ENCODE results near the gene CALML5. TPM values are rescaled to one million over a fixed set of nuclear protein-coding genes. Genes with fewer than 3 reads are reported as not detected.

Gene CALML5
- total RNA-seq, 1 donor from 2014 or later: not detected

DNA sequence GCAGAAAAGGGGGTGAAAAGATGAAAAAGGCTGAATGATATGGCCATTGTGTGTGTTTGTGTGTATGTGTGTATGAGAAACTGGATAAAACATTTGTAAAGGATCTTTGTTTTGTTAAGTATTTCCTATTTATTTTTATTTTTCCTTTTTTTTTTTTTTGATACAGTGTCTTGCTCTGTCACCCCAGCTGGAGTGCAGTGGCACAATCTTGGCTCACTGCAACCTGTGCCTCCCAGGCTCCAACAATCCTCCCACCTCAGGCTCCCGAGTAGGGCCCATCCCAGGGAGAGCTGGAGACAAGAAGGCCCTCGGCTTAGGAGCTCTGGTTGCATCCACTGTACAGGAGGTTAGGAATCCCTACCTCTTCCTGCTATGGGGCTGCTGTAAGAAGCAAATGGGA lies 6.9 kb upstream of the CALML5 start:
- Mint-ChIP-seq H3K9me3 (ENCODE audit: unreplicated experiment) (no peaks in the 10 kb centered on the region), H3K4me3 (ENCODE audit: unreplicated experiment) (no peak overlapping the region), H3K4me1 (ENCODE audit: unreplicated experiment) (peaks cover 20% of the 10 kb centered on the region), H3K27ac (ENCODE audit: unreplicated experiment) (no peak overlapping the region), H3K36me3 (ENCODE audit: low read depth, unreplicated experiment) (no peaks in the 10 kb centered on the region), H3K27me3 (ENCODE audit: unreplicated experiment) (peaks cover 8% of the 10 kb centered on the region)
- DNase-seq (ENCODE audit: low spot score): no peak
- TF ChIP-seq, protein P1, sequence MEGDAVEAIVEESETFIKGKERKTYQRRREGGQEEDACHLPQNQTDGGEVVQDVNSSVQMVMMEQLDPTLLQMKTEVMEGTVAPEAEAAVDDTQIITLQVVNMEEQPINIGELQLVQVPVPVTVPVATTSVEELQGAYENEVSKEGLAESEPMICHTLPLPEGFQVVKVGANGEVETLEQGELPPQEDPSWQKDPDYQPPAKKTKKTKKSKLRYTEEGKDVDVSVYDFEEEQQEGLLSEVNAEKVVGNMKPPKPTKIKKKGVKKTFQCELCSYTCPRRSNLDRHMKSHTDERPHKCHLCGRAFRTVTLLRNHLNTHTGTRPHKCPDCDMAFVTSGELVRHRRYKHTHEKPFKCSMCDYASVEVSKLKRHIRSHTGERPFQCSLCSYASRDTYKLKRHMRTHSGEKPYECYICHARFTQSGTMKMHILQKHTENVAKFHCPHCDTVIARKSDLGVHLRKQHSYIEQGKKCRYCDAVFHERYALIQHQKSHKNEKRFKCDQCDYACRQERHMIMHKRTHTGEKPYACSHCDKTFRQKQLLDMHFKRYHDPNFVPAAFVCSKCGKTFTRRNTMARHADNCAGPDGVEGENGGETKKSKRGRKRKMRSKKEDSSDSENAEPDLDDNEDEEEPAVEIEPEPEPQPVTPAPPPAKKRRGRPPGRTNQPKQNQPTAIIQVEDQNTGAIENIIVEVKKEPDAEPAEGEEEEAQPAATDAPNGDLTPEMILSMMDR (IDR thresholded peaks at IDR 0.05; ENCODE audit: unreplicated experiment): no peak

GRCh38 chr10:5504146-5505072 lies 5.0 kb upstream of the CALML5 start:
- Mint-ChIP-seq H3K4me3 (ENCODE audit: unreplicated experiment) (no peak overlapping the region), H3K4me1 (ENCODE audit: unreplicated experiment) (peaks cover 25% of the 10 kb centered on the region), H3K27ac (ENCODE audit: unreplicated experiment) (no peak overlapping the region), H3K27me3 (ENCODE audit: unreplicated experiment) (peaks cover 8% of the 10 kb centered on the region), H3K9me3 (ENCODE audit: unreplicated experiment) (no peaks in the 10 kb centered on the region), H3K36me3 (ENCODE audit: low read depth, unreplicated experiment) (no peaks in the 10 kb centered on the region)
- TF ChIP-seq, protein P1 (IDR thresholded peaks at IDR 0.05; ENCODE audit: unreplicated experiment): no peak
- no peak for DNase-seq (ENCODE audit: low spot score)

GRCh38 chr10:5503477-5503835 lies 4.1 kb upstream of the CALML5 start:
- no peaks in the 10 kb centered on the region for H3K36me3 Mint-ChIP-seq (ENCODE audit: low read depth, unreplicated experiment)
- no peak overlapping the region for H3K4me3 Mint-ChIP-seq (ENCODE audit: unreplicated experiment)
- DNase-seq (ENCODE audit: low spot score): no peak
- peaks cover 5% of the 10 kb centered on the region for H3K27me3 Mint-ChIP-seq (ENCODE audit: unreplicated experiment)
- no peaks in the 10 kb centered on the region for H3K9me3 Mint-ChIP-seq (ENCODE audit: unreplicated experiment)
- H3K4me1 Mint-ChIP-seq (ENCODE audit: unreplicated experiment): peaks cover 18% of the 10 kb centered on the region
- no peak overlapping the region for H3K27ac Mint-ChIP-seq (ENCODE audit: unreplicated experiment)
- TF ChIP-seq, protein P1 (IDR thresholded peaks at IDR 0.05; ENCODE audit: unreplicated experiment): no peak

- H3K27me3 Mint-ChIP-seq (ENCODE audit: unreplicated experiment): peaks cover 3% of the 10 kb centered on the region
- no peak overlapping the region for H3K4me3 Mint-ChIP-seq (ENCODE audit: unreplicated experiment)
- no peaks in the 10 kb centered on the region for H3K36me3 Mint-ChIP-seq (ENCODE audit: low read depth, unreplicated experiment)
- no peak for DNase-seq (ENCODE audit: low spot score)
- no peak overlapping the region for H3K27ac Mint-ChIP-seq (ENCODE audit: unreplicated experiment)
- TF ChIP-seq, protein P1 (IDR thresholded peaks at IDR 0.05; ENCODE audit: unreplicated experiment): no peak
- H3K4me1 Mint-ChIP-seq (ENCODE audit: unreplicated experiment): peaks cover 18% of the 10 kb centered on the region
- H3K9me3 Mint-ChIP-seq (ENCODE audit: unreplicated experiment): no peaks in the 10 kb centered on the region
Measured at GRCh38 chr10:5502571-5503476, 3.5 kb upstream of the CALML5 start.
